Endometrium (tissue), 2 donors: ENCODE results near the gene MGAT3.
"Not testable (repeated sequence)": the region's sequence is repeated elsewhere in the genome, so short reads cannot be mapped to it uniquely, and the experiment has no call there.

ENCODE experiments used
- FAIRE-seq: peaks from 2 replicates; lab custom pipeline; 2012; peaks lifted over from hg19 to GRCh38; lab: Jason Lieb, UNC
- donor health status: control.
- donor health status: control.

Gene MGAT3

DNA sequence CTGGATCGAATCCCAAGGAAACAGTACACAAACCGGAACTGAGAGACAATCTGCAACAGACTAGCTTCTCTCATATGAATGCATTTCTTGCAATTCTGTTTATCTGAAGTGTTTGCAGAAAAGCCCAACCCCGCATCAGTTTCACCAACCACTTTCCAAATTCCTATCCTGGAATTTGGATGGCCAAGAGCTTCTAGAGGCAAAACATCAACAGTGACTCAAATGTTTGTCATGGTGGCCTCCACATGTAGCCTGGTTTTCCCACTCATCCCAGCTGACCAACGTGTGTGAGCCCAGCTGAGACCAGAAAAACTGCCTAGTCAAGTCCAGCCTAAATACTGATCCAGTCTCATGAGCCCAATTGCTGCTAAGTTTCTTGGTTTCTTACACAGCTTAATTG is 36.9 kb downstream of the MGAT3 start:
- FAIRE-seq: no peak

DNA sequence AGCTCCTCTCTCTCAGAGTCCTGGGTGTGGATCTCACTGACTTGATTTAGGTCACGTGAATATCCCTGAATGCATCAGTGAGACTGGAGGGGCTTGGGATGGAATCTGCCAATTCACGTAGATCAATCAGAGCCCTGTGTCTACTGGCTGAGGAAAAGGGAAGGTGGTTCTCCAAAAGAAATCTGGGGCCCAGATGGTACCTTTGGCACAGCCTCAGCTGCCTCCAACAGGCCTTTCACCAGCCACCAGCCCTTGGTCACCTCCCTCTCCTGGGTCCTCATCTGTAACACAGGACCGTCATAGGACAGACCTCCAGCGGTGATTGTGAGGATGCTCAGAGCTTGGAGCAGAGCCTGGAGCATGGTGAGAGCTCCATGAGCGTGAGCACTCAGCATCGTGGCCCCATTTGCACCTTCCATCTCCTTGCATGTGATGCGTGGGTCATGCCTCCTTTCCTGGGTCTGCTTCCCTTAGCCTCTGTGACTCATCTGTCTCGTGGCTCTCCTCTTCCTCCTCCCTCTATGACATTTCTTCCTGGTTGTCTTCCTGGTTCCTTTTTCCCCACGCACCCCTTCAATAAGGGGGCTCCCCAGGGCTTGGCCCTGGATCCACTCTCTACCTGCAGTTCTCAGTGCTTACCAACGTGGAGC is 37.8 kb downstream of the MGAT3 start:
- FAIRE-seq: no peak

DNA sequence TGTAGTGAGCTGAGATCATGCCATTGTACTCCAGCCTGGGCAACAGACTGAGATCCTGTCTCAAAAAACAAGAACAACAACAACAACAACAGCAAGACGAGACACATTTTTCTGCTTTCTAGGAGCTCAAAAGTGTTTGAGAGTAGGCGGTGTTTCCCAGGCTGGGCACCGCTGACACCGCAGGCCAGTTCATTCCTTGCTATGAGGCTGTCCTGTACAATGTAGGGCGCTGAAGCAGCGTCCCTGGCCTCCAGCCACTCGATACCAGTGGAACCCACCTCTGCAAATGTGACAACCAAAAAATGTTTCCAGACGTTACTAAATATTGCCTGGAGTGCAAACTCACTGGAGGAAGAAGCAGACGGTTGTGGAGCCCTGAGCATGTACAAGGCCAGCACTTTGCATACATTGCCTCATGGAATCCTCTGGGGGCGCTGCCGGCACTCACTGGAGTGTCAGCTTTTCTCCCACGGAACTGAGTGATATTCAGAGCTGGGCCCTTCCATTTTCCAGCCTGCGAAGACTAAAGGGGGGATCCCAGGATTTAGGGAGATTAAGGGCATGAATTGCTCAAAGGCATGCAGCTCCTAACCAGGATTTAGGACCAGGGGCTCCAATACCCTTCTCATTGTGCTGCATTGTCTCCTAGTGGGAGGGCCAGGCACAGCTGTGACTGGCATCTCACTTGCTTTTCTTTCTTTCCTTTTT is 39.5 kb downstream of the MGAT3 start:
- FAIRE-seq: no peak

DNA sequence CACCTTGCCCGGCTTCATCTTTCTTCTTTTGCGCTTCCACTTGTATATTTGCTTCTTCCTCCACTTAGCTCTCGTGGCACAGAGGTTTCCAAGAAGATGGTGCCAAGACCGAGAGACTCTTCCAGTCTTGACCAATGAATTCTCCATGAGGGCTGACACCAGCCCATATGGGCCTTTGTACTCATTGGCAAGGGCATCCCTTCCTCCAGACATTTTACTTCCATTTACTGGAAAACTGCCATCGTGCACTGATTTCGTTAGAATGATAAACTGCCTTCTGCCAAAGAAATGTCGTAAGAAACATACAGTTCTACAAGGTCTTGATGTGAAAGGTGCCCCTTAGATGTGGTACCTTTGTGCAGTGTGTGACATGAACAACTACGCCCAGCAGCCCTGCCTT is 40.6 kb downstream of the MGAT3 start:
- no peak for FAIRE-seq

DNA sequence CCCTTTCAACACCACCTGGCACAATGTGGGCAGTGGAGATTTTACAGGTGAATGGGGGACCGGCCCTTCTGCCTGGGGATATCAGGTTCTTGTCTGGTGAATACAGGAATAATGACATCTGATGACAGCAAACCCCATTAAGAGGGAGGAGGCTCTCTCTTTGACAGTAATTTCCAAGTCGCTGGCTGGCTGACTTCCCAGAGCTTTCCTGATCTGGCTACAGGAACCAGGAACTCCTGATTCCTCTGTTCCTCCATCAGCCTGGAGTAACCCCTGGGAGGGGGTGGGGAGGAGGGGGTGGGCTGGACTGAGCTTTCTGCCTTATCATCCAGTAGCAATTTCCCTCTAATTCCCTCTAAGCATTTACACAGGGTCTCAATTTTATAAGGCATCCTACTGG is 41.6 kb downstream of the MGAT3 start:
- no peak for FAIRE-seq

DNA sequence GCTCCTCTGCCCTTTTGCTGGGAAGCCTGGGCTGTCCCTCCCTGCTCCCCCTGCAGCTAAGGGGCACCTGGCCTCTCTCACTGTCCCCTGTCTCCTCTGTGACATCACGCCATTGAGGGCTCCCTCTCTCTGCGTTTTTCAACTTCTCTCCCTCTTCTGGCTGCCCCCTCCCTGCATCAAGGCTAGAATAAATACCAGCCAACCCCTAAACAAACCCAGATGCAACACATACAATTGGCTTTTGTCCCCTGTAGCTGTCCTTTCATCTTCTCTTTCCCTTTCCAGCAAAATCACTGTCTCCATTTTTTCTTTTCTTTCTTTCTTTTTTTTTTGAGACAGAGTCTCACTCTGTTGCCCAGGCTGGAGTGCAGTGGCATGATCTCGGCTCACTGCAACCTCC is 42.0 kb downstream of the MGAT3 start:
- no peak for FAIRE-seq

DNA sequence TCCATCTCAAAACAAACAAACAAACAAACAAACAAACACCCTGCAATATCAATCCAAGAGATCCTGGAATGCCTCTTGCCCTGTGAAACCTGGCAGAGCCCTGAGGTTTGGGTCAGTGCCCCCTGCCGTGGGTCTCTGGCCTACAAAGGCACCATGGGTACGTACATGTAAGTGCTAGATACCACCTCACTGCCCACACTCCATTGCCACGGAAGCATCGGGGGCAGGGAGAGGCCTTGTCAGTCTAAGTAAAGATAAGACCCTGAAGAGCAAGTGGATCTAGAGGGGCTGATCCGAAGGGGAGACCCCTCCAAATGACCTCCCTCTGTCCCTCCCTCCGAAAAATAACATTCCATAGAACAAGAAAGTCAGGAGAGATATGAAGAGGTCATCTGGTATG is 43.3 kb downstream of the MGAT3 start:
- FAIRE-seq: no peak

DNA sequence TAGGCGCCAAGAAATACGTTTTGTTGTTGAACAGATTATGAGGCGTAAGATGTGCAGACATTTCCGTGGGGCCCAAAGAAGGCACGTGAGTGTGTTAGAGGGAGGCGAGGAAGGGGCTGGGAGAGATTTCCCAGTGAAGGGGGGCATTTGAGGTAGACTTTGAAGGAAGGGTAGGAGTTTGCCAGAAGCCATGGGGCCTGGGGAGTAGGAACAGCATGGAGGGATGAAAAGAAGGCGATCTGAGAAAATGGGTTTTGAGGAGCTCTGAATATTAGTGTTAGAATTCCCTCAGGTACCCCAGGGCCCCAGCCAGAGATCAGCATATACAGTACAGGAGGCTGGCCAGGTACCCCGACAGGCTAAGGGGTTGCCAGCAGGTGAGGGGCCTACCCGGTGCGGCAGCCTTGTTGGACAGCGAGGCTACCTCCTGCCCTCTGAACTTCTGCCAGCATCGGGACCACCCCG is 44.9 kb downstream of the MGAT3 start:
- no peak for FAIRE-seq

DNA sequence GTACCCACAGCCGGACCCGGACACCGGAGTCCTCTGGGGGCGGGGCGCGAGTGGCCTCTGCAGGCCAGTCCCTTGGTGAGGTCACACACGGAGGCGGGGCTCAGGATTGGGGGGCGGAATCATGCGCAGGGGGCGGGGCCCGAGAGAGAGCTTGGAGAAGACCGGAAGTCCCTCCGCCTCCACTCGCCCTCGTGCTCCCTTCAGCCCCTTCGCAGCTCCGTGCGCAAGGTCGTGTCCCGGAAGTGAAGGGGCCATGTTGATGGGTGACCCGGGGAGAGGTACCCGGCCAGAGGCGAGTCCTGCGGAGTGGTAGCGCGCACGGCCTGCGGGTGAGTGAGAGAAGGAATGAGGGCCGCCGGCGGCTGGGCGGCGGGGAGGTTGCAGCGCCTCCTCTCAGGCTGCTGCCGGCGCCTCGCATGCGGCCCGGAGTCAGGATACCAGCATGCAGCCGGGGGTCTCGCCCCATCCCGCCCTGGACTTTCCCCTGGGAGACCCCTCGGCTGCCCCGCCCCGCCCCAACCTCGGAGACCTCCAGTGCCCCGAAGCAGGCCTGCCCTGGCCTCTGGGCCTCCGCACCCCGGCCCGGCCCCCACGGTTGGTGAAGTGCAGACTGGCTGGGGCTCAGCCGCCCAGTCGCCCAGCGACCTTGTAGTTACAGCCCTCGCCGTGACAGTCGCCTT is 45.4 kb downstream of the MGAT3 start, which contains the start of gene MIEF1:
Gene MIEF1, plus strand, starts transcription at position 182 of the 680 bp plus-strand sequence. CDS start 9,005 bp downstream, outside the sequence.
- peak; percentile 84 for FAIRE-seq

DNA sequence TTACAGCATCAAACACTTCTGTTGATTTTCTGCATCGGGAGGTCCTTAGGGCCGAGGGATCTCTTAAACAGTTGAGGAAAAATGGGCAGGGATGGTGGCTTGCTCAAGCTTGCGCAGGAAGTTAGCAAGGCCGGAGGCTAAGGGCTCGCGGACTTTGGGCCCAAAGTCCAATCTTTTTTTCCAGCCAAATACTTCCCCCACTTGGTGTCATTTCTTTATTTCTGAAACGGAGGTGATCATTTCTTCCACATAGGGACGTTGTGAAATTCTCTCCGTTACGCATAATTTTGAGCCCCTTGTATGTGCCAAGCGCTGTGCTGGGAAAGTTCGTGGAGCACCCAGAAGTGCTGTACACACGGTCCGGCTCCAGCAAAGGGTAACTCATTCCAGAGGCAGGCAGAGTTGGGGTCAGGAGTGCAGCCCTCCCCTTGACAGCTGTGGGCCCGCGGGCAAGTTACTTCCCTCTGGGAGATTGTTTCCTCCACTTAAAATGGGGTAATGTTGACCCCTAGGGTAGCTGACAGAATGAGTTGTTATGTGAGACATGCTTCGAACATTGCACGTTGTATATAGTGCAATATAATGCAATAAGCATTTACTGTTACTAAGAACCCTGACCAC is 46.1 kb downstream of the MGAT3 start:
- no peak for FAIRE-seq

DNA sequence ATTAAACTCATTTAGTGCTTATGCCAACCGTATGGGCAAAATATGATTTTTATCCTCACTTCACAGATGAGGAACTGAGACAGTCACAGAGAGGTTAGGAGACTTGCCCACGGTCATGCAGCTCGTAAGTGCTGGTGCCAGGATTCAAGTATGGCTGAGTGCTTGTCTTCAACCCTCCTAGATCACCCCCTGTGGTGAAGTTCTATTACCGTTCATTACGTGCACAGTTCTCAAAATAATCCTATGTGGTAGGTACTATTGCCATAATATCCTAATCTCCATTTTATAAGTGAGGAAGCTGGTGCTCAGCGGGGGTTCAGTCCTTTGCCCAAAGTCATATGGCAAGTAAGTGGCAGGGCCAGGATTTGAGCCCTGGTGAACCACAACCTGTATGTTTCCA is 46.8 kb downstream of the MGAT3 start:
- no peak for FAIRE-seq

DNA sequence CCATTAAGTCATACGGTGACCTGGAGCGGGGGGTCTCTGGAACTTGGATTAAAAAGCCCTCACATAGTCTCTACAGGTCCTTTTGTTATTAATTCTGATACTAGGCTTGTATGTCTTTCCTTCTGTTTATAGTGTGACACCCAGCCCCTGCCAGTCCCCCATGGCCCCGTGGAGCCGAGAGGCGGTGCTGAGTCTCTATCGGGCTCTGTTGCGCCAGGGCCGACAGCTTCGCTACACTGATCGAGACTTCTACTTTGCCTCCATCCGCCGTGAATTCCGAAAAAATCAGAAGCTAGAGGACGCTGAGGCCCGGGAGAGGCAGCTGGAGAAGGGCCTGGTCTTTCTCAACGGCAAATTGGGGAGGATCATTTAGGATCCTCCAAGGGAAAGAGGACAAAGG is 47.3 kb downstream of the MGAT3 start:
- no peak for FAIRE-seq

DNA sequence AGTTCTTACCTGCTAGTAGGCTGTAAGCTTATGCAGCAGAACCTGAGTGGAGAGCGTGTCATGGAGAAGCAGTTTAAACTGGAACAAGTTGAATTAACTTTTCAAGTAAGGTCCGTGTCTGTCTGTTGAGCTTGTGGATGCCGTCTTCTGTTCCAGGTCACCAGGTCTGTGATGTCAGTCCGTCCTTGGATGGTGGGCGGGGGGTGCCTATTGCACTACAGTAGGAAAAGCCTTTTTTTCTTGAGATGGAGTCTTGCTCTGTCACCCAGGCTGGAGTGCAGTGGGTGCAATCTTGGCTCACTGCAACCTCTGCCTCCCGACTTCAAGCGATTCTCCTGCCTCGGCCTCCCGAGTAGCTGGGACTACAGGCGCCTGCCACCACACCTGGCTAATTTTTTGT is 50.2 kb downstream of the MGAT3 start:
- FAIRE-seq: not testable (repeated sequence)

DNA sequence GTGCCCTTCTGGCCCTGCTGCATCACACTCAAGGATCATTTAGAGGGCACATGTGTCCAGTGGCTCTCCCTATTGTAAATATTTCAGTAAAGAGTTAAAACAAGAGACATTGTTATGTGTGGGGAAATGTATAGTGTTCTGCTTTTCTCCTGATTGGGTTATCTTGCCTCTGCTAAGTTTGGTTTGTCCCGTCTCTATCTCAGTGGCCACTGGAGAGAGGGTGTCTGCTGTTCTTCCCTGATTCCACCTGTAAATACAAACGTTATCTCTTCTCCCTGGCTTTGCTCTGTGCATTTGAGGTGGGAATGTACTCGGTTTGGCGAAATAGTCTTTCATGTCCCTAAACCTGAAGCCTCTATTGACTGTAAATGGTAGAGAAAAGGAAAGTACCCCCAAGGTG is 51.6 kb downstream of the MGAT3 start:
- FAIRE-seq: no peak

DNA sequence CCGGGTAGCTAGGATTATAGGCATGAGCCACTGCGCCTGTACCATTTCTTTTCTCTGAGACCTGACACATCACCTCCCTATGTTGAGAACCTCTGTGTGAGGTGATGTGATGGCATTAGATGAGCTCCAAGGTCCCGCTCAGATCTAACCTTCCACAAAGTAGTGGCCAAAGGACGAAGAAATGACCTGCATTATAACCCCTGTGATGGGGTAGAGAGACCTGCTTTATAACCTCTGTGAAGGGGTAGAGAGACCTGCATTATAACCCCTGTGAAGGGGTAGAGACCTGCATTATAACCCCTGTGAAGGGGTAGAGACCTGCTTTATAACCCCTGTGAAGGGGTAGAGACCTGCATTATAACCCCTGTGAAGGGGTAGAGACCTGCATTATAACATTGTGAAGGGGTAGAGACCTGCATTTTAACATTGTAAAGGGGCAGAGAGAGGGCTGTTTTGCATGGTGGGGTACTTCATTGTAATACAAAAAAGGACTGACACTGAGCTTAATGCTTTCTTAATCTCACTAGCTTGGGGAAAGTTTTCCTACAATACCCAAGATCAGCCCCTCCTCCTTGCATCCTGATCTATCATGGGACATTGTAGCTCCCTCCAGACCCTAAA is 53.8 kb downstream of the MGAT3 start:
- no peak for FAIRE-seq

DNA sequence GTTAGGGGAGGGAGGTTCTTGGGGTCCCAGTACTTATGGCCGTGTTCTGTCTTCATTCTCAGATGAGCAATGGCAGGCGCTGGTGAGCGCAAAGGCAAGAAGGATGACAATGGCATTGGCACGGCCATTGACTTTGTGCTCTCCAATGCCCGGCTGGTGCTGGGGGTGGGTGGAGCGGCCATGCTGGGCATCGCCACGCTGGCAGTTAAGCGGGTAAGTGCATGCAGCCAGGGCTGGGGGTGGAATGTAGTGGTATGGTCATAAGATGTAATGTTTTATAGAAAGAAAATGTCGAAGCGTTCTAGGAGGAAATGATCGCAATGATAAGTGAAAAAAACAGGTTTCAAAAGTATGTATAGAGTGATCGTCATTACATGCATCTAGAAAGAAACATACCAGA is 54.4 kb downstream of the MGAT3 start:
- FAIRE-seq: no peak

DNA sequence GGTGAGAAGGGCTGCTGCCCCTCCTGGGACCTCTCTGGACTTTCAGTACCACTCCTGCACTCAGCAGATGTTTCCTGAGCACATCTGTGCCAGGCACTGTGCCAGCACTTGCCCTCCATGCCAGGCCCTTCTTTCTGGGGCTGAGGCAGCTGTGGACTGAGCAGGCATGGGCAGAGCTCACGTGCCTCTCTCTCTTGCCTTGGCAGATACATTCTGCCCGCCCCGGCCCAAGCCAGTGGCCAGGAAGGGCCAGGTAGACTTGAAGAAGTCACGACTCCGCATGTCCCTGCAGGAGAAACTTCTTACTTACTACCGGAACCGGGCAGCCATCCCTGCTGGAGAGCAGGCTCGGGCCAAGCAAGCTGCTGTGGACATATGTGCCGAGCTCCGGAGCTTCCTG is 55.2 kb downstream of the MGAT3 start:
- no peak for FAIRE-seq

DNA sequence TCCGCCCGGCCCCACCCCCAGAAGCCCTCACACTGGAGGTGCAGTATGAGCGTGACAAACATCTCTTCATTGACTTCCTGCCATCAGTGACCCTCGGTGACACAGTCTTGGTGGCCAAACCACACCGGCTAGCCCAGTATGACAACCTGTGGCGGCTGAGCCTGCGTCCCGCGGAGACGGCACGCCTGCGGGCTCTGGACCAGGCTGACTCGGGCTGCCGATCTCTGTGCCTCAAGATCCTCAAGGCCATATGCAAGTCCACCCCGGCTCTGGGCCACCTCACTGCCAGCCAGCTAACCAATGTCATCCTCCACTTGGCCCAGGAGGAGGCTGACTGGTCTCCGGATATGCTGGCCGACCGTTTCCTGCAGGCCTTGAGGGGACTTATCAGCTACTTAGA is 57.0 kb downstream of the MGAT3 start:
- no peak for FAIRE-seq

DNA sequence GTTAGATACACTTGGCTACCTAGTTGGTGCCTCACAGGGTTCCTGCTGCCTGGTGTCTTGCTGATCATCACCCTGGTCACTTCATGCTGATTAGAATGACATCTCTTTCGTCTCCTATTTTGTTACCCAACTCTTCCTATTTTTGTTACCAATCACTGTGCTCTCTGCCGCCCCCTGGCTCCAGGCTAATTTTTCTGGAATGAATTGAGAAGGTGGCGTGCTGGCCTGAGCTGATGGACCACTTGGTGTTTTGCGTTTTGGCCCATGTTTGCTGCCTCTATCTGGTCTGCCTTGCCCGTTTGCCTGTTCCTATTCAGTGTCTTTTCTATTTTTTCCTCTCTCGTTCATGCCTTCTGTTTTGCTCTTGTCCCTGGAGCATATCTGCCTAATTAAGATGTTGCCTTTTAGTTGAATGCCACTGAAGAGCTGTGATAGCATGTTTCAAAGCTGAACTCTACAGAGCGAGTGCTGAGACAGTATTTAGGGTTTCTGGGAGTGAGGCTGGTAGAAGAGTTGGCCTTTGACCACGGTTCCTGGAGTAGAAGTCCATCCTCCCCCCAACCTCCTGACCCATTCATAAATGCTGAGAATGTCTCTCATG is 57.7 kb downstream of the MGAT3 start:
- FAIRE-seq: no peak

DNA sequence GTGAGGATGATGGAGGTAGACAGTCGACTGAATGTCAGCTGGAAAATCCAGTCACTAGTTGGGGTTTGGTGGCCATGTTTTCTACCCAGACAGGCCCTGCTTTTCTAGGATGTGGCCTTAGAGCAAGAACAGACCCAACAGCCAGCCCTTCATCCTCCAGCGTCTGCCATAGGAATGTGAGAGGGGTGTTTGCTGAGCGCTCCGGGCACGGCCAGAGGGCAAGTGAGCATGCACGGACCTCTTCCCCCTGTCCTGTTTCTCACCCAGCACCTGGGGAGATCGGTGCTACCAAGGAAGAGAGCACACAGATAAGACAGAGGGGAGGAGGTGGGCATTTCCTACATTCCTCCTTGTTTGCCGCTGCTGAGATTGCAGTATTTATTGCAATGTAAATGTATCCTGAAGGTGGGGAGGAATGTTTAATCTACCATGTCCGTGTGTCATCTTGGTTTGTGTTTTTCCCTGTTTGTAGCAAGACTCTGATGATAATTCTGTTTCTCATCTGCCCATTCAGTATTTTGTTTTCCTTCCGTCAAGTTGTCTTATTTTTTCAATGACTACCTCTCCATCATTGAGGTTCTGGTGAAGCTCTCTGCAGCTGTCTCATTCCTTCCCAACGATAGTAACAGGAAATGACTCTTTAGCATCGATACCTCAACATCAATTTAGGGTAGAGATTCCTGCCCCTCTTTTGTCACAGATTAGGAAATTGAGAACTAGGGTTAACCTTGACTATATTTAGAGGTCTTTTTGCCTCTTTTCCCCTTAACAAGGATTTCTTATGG is 58.6 kb downstream of the MGAT3 start:
- FAIRE-seq: no peak

DNA sequence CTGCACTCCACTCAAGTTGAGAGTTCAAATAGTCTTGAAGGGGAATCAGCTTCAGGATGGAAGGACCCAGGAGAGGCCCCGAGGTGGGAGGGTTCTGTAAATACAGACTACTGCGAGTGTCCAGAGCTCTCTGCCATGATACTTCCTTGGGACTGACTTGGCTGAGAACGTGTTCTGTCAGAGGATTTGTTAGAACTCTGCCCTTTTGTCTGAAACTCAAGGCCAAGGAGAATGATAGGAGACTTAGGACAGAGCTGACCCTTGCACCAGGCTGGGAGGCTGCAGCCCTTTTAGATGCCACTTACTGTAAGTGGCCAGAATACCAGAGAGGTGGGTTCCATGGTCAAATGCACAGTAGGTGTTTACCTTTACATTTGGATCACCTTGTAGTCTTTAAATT is 60.7 kb downstream of the MGAT3 start:
- no peak for FAIRE-seq
